ENCODE data around the gene CORIN.
"Not testable (repeated sequence)": the region's sequence is repeated elsewhere in the genome, so short reads cannot be mapped to it uniquely, and the experiment has no call there.

The CORIN gene

GRCh38 chr4:47767956-47768355 lies 69.9 kb downstream of the CORIN start:
- not testable (repeated sequence) for DNase-seq

GRCh38 chr4:47763279-47763678 lies 74.6 kb downstream of the CORIN start:
- DNase-seq = no peak

- no peak for DNase-seq
These were observed 75.2 kb downstream of the CORIN start for GRCh38 chr4:47762376-47763266.

- not testable (repeated sequence) for DNase-seq
These were observed 84.6 kb downstream of the CORIN start for GRCh38 chr4:47753316-47753715.

- DNase-seq = no peak
These were observed 85.7 kb downstream of the CORIN start for GRCh38 chr4:47752214-47752613.

- DNase-seq = no peak
These were observed 87.1 kb downstream of the CORIN start for GRCh38 chr4:47750788-47751187.

GRCh38 chr4:47749858-47750257 lies 88.0 kb downstream of the CORIN start:
- DNase-seq = no peak

GRCh38 chr4:47749060-47749459 lies 88.8 kb downstream of the CORIN start:
- DNase-seq = no peak

GRCh38 chr4:47747846-47748494 lies 89.9 kb downstream of the CORIN start:
- no peak for DNase-seq

GRCh38 chr4:47747211-47747610 lies 90.7 kb downstream of the CORIN start:
- no peak for DNase-seq

- no peak for DNase-seq
These were observed 91.7 kb downstream of the CORIN start for GRCh38 chr4:47746122-47746521.

GRCh38 chr4:47744843-47745382 lies 93.0 kb downstream of the CORIN start:
- DNase-seq = no peak

- DNase-seq = no peak
These were observed 93.6 kb downstream of the CORIN start for GRCh38 chr4:47744253-47744652.

GRCh38 chr4:47741200-47741599 lies 96.7 kb downstream of the CORIN start:
- DNase-seq = no peak

- no peak for DNase-seq
These were observed 100.5 kb downstream of the CORIN start for GRCh38 chr4:47737326-47737725.

- DNase-seq = no peak
These were observed 101.3 kb downstream of the CORIN start for GRCh38 chr4:47736555-47736954.

- DNase-seq = no peak
These were observed 101.7 kb downstream of the CORIN start for GRCh38 chr4:47736146-47736545.

- no peak for DNase-seq
These were observed 104.3 kb downstream of the CORIN start for GRCh38 chr4:47733302-47734175.

GRCh38 chr4:47731182-47731581 lies 106.7 kb downstream of the CORIN start:
- DNase-seq = no peak

GRCh38 chr4:47729131-47729680 lies 108.7 kb downstream of the CORIN start:
- DNase-seq = no peak

- no peak for DNase-seq
These were observed 115.8 kb downstream of the CORIN start for GRCh38 chr4:47721892-47722575.

GRCh38 chr4:47721485-47721884 lies 116.4 kb downstream of the CORIN start:
- DNase-seq = no peak

Data from NCI-H187 (cell line).